Right ventricle myocardium inferior (tissue), 1 donor: Measurements from ENCODE around the gene BAG1. TPM values are rescaled to one million over a fixed set of nuclear protein-coding genes. Genes with fewer than 3 reads are reported as not detected.

Experiments used
- ATAC-seq: fragments of 200-7000 bp; cut with Tn5 transposase; one replicate; pipeline ENCODE4 v1.9.1; 2020; ENCODE audit warnings: mild to moderate bottlenecking, moderate library complexity
- DNase-seq: peaks from one replicate; pipeline ENCODE4 v3.0.0; 2021; ENCODE audit errors: missing footprints
- intact Hi-C: fragments of 100-400 bp; cut with DNase I; formaldehyde crosslinking; loops from one replicate; pipeline ENCODE4 v1.11.0; 2022
- long read RNA-seq: library from polyadenylated mRNA; unstranded; transcript quantifications from one replicate; pipeline ENCODE4 v2.0.0, GENCODE V29; 2021
- total RNA-seq: library from RNA; stranded (reverse); fragmentation: NEBNext Ultra II Directional; extraction: Animal tissue kit (Norgen Biotek cat#: 25700); gene quantifications from one replicate; pipeline ENCODE4 v1.2.1, GENCODE V29; 2021
- donor health status: DM: no; HTN: yes; CAD: no; lungs with severe emphysema.

Gene BAG1
- 132 TPM for total RNA-seq
- long read RNA-seq, transcript BAG1-210 (7 exons, 3,786 nt): major isoform, 77 of 84 reads
- long read RNA-seq, partial matches to known transcripts: 0 of 84 reads
- long read RNA-seq, other reads (novel, unspliced or antisense): 5 of 84 reads

DNA sequence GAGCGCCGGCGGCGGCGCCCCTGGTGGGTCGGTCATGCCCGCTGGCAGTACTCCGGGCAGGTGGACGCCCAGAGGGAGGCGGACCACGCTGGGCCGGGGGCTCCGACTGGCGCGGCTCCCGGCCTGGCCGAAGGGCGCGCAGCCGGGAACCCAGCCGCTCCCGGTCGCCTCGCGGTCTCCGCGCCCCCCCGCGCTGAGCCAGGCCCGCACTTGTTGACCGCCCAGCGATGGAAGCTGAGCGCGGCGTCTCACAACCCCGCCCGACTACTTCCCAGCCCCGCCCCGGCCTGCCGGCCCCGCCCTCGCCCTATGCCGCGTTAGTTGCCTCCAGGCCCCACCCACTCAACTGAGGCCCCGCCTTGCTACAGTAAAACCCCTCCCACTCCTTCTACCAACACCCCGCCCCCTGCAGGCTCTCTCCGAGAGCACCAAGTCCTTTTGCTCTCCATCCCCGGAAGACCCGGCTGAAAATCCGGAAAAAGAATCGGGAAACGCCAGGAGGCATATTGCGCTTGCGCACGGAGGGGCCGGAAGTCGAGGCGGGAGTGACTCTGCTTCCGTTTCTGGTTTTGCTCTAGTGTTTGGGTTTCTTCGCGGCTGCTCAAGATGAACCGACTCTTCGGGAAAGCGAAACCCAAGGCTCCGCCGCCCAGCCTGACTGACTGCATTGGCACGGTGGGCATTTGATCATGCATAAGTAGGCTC lies at the start of gene BAG1, which contains the start of gene CHMP5:
Gene BAG1, minus strand, starts transcription at position 236 of the 705 bp plus-strand sequence.
Gene CHMP5, plus strand, starts transcription at position 577 of the 705 bp plus-strand sequence. Its CDS starts 30 bp downstream, at position 607.
- intact Hi-C loops: loop anchor here (1.0 kb wide), 1 partner anchor 26 kb away; the partner anchor contains the start of gene NFX1
- ATAC-seq: peak; percentile 99
- peak; percentile 100 for DNase-seq

DNA sequence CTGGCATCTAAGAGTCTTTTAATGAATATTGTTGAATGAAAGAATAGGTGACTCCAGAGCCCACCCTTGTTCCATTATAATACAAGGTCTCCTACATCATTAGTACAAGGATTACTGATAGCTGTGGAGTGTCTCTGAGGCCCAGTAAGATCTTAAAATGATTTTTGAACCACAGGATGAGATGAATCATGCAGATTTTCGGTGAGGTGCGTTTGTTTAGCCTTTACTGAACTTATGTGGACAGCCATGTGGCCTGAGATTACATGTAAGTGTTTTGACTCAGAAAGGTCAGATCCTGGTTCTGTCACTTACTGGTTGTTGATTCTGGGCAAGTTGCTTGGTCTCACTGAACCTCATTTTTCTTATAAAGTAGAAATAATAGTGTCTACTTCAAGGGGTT lies 47.4 kb upstream of the BAG1 start:
- ATAC-seq: no peak
- no peak for DNase-seq
- intact Hi-C loops: no loop called here

DNA sequence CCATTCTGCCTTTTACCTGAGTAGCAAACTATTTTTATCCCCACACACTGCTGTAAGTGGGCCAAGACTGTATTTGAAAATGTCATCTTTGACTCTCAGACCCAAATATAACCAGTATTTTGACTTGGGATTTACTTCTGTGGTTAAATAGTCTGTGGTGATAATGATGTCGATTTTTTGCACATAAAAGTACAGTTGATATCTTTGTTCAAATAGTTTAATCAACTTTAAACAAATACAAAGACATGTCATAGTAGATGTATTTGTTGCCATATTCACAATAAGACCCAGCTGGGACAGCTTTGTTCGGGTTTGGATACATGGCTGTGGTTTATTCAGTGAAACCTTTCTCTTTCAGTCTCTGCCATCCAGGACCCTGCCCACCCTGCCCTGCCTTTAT lies 46.2 kb upstream of the BAG1 start:
- intact Hi-C loops: no loop called here
- ATAC-seq: no peak

DNA sequence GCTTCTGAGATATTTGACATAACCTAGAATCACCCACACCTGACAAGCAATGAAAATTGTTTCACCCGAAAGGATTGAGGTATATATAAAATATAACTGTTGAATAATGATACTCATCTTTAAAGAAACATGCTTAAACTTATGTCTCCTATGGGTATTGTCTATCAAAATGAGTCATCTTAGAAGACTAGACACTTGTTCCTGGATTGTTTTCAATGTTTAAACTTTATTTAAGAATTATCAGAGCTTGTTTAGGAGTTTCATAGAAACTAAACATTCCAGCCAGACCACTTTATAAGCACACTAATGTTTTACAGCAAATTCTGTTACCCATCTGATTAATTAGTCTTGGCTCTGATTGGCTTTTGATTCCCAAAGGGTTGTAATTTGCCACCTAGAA lies 45.4 kb upstream of the BAG1 start:
- ATAC-seq (no peak), DNase-seq (no peak)
- intact Hi-C loops: no loop called here

More for the DNA sequence above, 46.2 kb upstream of the BAG1 start:
- DNase-seq: no peak

DNA sequence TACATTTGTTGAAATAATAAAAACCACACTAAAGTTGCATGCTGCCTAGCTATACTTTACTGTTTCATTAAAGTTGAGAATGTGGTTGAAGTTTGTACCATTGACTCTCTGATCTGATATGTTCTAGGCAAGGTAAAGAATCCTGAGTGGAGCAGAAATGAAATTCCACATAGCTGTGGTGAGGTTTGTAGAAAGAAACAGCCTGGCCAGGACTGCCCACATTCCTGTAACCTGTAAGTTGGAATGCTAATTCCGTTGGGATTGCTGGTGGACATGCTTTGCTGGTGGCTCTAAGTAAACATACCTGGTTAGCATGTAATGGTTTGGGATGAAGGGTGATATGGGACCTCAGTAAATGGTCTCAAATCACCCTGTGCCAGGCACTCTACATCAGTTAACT lies 42.6 kb upstream of the BAG1 start:
- no peak for ATAC-seq
- intact Hi-C loops: no loop called here
- no peak for DNase-seq

DNA sequence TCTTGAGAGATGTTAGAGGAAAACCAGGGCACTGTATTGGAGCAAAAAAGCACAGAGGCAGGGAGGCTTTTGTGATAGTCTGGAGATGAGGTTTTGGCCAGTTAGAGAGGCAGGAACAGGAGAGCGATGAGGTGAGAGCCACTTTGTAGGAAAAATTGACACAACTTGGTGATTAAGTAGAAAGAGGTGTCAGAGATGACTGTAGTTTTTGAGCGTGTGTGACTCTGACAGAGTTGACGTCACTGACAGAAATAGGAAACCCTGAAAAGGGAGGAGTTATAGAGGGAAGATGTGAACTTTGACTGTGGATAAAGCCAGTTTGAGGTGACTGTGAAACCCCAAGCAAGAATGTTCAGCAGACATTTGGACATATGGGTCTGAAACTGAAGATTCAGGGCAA lies 41.5 kb upstream of the BAG1 start:
- no peak for ATAC-seq
- intact Hi-C loops: no loop called here

DNA sequence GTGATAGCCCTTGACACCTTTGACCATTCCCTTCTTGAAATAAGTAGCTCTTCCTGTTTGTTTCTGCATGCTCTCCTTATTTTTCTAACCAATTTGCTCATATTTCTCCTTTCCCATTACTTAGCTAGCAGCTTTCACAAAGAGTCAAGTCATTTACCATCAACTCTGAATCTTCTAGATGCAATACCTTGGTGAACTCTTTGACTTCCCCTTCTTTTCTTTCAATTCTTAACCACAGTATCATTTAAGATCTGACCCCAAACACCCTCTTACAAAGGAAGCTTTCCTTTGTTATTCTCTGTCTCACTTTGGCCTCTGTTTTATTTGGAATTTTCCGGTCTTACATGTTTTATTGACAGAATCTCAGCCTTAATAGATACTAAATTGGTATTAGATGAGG lies 39.9 kb upstream of the BAG1 start:
- DNase-seq (no peak), ATAC-seq (no peak)
- intact Hi-C loops: no loop called here

More for the DNA sequence above, 41.5 kb upstream of the BAG1 start:
- DNase-seq: no peak

DNA sequence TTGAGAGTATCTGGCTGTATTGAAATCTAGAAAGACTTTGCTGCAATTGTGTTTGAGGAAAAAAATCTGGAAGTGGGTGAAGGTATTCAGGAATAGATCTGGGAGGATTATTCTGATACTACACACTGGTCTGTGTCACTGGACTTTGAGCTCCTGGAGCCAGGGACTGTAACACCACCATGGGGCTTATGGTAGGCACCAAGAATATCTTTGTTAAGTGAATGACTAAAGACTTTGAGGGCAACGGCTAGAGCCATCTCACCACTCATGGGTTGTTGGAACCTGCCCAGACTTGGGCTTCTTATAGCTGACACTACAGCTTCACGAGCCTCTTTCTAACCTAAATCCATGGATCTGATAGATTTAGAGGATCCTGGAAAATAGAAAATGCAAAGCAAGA lies 36.0 kb upstream of the BAG1 start:
- ATAC-seq: no peak
- no peak for DNase-seq
- intact Hi-C loops: no loop called here

DNA sequence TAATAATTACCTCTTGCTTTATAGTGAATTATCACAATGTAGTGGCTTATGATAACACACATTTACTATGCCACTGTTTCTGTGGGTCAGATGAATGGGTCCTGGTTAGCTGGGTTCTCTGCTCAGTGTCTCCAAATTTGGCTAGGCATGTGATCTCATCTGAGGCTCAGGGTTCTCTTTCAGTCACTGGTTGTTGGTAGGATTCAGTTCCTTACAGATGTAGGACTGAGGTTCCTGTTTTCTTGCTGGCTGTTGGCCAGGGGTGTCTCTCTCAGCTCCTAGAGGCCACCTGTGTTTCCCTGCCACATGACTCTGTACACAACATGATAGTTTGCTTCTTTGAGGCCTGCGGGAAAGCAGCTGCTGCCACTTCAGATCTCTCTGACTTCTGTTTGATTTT lies 32.9 kb upstream of the BAG1 start:
- intact Hi-C loops: loop anchor here (10.0 kb wide), 1 partner anchor 217 kb away; no protein-coding TSS in a partner anchor
- DNase-seq (no peak), ATAC-seq (peak; percentile 72)

DNA sequence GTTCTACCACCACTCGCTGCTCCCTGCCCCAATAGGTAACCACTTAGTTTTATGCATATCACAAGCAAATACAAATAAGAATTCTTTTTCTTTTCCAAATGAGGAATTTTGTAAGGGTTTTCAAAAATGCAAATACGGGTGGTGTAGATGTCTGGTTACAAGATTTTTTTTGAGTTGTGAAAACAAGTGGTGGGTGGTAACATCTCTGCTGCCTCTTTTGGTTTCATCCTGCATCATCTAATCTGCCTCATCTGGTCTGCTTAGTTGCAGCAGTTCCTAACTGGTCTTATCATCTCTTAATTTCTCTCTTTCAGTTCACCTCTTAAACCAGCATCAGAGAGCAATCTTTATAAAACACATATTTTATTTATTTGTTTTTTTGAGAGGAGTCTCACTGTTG lies 31.1 kb upstream of the BAG1 start:
- ATAC-seq (no peak), DNase-seq (no peak)
- intact Hi-C loops: loop anchor here (10.0 kb wide), 1 partner anchor 219 kb away; no protein-coding TSS in a partner anchor

DNA sequence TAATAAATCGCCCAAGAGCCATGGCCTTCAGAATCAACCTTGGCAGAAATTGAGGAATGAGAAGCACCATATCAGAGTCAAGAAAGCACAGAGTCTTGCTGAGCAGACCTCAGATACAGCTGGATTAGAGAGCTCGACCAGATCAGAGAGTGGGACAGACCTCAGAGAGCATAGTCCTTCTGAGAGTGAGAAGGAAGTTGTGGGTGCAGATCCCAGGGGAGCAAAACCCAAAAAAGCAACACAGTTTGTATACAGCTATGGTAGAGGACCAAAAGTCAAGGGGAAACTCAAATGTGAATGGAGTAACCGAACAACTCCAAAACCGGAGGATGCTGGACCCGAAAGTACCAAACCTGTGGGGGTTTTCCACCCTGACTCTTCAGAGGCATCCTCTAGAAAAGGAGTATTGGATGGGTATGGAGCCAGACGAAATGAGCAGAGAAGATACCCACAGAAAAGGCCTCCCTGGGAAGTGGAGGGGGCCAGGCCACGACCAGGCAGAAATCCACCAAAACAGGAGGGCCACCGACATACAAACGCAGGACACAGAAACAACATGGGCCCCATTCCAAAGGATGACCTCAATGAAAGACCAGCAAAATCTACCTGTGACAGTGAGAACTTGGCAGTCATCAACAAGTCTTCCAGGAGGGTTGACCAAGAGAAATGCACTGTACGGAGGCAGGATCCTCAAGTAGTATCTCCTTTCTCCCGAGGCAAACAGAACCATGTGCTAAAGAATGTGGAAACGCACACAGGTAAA lies 30.3 kb upstream of the BAG1 start:
- intact Hi-C loops: loop anchor here (5.0 to 10.0 kb wide), 2 partner anchors 177 to 220 kb away; partner anchors contain the start of gene NOL6
- ATAC-seq (no peak), DNase-seq (no peak)

DNA sequence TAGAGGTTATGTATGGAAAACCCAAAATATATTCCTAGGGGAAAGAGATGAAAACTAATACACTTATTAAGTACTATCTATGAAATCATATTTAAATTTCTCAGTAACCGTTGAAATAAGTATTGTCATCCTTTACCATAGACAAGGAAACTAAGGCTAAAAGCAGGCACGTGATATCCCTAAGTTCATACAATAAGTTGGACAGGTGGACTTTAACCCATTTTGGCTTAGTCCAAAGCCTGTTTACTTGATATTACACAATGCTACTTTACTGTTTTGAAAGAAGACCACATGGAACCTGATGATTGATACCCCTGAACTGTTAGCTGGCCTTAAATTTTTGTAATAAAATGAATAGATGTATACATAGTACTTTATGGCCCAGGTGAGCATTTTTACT lies 29.3 kb upstream of the BAG1 start:
- ATAC-seq (no peak), DNase-seq (no peak)
- intact Hi-C loops: loop anchor here (5.0 to 10.0 kb wide), 2 partner anchors 179 to 221 kb away; partner anchors contain the start of gene NOL6

DNA sequence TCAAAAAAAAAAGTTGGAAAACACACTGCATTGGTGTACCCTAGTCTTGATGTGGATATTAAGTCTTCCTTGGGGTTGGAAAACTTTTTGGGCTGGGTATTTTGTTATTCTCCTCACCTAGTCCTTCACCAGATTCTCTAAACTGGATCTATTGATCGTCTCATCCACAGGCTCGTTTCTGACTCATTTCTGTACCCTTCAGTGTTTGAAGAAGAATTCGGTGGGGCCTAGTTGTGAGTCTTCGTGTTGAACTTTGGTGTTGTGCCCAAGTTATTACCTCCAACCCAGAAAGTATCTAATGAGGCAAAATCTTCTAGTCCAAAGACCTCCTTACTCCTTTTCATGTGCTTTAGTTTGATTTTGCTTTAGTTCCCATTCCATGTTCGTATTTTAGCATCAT lies 27.4 kb upstream of the BAG1 start:
- ATAC-seq: no peak
- DNase-seq: no peak
- intact Hi-C loops: loop anchor here (5.0 to 10.0 kb wide), 2 partner anchors 180 to 223 kb away; partner anchors contain the start of gene NOL6

DNA sequence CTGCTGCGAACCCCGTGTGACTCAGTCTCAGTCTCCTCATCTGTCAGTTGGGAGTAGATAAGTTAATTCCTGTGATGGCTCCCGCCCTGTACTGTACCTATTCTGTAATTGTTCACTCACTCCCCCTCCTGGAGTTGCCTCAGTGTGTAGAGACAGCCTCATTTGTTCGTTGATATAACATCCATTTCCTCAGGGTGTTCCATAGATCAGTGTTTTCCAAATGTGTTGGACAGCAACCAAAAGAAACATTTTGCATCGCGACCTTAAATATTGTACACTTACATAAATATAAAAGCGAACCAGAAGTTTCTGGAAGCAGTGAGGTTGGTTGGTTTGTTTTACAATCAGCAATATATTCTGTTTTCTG lies 26.5 kb upstream of the BAG1 start:
- no peak for ATAC-seq
- intact Hi-C loops: loop anchor here (5.0 to 10.0 kb wide), 2 partner anchors 181 to 224 kb away; partner anchors contain the start of gene NOL6
- no peak for DNase-seq

DNA sequence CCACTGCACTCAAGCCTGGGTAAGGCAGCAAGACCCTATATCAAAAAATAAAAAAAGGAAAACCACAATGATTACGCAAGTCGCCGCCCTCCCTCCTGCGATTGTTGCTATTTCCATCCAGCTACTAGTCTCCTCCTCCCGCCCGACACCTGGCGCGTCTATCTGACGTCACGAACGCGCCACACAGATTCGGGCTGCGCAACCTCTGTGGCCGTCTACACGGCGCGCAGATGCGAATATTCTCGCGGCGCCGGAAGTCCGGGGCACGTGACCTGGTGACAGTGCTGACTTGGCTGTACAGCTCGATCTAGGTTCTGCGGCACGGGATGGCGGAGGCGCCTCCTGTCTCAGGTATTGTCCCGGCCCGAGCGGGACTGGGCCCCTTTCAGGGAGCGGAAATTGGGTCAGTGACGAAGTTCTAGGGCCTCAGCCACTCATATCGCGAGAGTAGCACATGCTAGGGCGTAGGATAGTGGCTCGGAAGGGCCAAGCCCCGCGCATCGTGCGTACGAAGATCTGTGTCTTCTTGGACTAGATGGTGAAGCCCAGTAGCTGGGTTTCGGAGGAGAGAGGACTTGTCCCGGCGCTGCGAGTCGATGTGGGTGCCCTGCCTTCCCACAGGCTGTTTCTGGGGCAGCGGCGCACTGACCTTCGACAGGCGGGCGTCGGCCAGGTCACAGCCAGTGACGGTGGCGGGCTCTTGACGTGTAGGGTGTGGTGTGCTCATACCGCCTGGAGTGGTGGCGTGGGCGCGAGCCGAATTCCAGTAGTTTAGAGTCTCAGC lies 25.9 kb upstream of the BAG1 start, which contains the start of gene NFX1:
Gene NFX1, plus strand, starts transcription at position 270 of the 784 bp plus-strand sequence. Its CDS starts 57 bp downstream, at position 327.
- ATAC-seq (peak; percentile 96), DNase-seq (peak; percentile 99)
- intact Hi-C loops: loop anchor here (1.0 to 10.0 kb wide), 3 partner anchors 26 to 224 kb away; partner anchors contain the start of genes BAG1 and NOL6

DNA sequence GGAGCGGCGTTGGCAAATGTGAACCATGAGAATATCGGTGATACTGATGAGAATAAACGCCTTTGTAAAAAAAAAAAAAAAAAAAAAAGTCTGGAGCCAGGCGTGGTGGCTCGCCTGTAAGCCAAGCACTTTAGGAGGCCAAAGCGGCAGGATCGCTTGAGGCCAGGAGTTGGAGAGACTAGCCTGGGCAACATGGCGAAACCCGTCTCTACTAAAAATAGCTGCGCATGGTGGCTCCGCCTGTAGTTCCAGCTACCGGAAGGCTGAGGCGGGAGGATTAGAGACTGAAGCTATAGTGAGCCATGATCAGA lies 25.4 kb upstream of the BAG1 start:
- intact Hi-C loops: loop anchor here (1.0 to 10.0 kb wide), 4 partner anchors 26 to 435 kb away; partner anchors contain the start of genes BAG1 and NOL6

DNA sequence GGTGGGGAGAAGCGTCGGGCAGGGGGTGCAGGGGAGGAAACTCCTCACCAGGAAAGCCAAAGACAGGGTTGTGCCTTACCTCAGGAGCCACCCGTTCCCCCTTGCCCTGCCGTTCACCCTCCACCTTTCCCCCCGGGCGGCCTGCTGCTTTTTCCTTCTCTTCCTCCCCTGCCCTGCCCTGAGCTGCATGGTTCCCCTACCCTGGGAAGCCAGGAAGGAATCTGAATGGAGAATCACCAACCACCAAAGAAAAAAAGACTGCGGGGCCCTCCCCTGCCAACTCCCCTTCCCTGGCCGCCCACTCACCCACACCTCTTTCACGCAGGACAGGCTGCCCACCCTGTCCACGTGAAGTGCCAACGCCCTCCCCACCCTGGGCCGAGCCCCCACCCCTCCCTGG lies 25.0 kb upstream of the BAG1 start:
- DNase-seq: no peak
- no peak for ATAC-seq
- intact Hi-C loops: loop anchor here (10.0 kb wide), 1 partner anchor 435 kb away; no protein-coding TSS in a partner anchor

More for the DNA sequence above, 25.4 kb upstream of the BAG1 start:
- ATAC-seq (peak; percentile 51), DNase-seq (no peak)

DNA sequence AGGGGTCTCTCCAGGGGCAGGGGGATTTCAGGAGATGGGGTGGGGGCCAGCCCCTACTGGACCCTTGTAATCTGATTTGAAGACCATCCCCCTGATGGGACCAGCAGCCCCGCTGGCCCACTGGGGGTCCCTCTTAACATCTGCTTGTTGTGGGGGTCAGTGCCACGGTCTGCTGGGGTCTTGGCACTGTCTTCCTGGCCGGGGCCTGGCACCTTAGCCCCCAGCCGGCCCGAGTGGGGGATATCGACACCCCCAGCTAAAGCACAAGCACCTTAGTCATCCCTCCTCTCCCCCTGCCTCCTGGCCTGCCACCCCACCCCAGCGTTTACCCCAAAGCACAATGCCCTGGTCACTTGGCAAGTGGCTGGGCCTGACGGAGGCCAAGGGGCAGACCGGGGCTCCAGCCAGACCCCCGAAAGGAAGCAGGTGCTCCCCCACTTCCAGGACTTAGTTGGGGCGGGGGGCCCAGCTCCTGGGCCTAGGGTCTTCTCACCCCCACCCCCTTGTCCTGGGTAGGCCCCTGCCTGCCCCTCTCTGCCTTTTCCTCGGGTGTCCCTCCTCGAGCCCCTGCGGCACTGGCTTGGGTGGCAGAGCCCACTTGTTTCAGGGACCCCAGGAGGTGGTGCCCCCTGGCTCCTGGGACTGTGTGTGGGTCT lies 24.4 kb upstream of the BAG1 start:
- ATAC-seq (no peak), DNase-seq (no peak)
- intact Hi-C loops: loop anchor here (10.0 kb wide), 1 partner anchor 436 kb away; no protein-coding TSS in a partner anchor
